Gastroesophageal sphincter (tissue), 4 donors: ENCODE measurements around the gene RNU7-1. TPM values are rescaled to one million over a fixed set of nuclear protein-coding genes. Genes with fewer than 3 reads are reported as not detected.

ENCODE experiments used
- ATAC-seq: fragments of 150-250 bp; one replicate; pipeline ENCODE4 v1.9.1; 2016; ENCODE audit warnings: mild to moderate bottlenecking, moderate library complexity
- H3K27ac ChIP-seq, 4 donors: fragments of 200-600 bp; sonication (generic) in 3 of 4; 1 replicate in 3 of 4; 2 replicates in 1 of 4; pipeline ENCODE4 v1.5.1; 2016 to 2019
- H3K27me3 ChIP-seq: fragments of 200-600 bp; sonication (generic); one replicate; pipeline ENCODE4 v1.5.1; 2019
- H3K36me3 ChIP-seq, 2 donors: fragments of 200-600 bp; sonication (generic); one replicate each; pipeline ENCODE4 v1.5.1; 2019; ENCODE audit warnings: control low read depth in 1 of 2
- H3K4me1 ChIP-seq, 3 donors: fragments of 200-600 bp; sonication (generic); 1 replicate in 2 of 3; 2 replicates in 1 of 3; pipeline ENCODE4 v1.5.1; 2016 to 2019; ENCODE audit warnings: control low read depth in 2 of 3
- H3K4me3 ChIP-seq, 2 donors: fragments of 200-600 bp; sonication (generic); one replicate each; pipeline ENCODE4 v1.5.1; 2019; ENCODE audit warnings: mild to moderate bottlenecking in 1 of 2, moderate library complexity in 1 of 2
- H3K9me3 ChIP-seq, 3 donors: fragments of 200-600 bp; sonication (generic); one replicate each; pipeline ENCODE4 v1.5.1; 2017 to 2019; ENCODE audit warnings: control low read depth in 2 of 3
- EP300 ChIP-seq: sonication (generic); formaldehyde crosslinking; IDR thresholded peaks from one replicate; pipeline ENCODE4 v1.6.1; 2017; ENCODE audit warnings: antibody characterized with exemption, mild to moderate bottlenecking
- POLR2A ChIP-seq, 2 donors: fragments of 450-650 bp; IDR thresholded peaks; one replicate each; pipeline ENCODE4 v1.6.1; 2017; ENCODE audit warnings: antibody characterized with exemption in 2 of 2, mild to moderate bottlenecking in 2 of 2, moderate library complexity in 1 of 2
- POLR2AphosphoS5 ChIP-seq: sonication (generic); formaldehyde crosslinking; IDR thresholded peaks from one replicate; pipeline ENCODE4 v1.6.1; 2017; ENCODE audit warnings: antibody characterized with exemption
- WGBS, 2 donors: methylation state at CpG; one replicate each; pipeline ENCODE4 v1.1.5; 2018; ENCODE audit warnings: low coverage in 1 of 2; 5-methylcytosine and 5-hydroxymethylcytosine counted together
- total RNA-seq, 4 donors: library from RNA; depleted of rRNA; stranded (reverse); fragments of >200 nt; gene quantifications; one replicate each; pipeline ENCODE4 v1.1.0, GENCODE V29; 2016
- TF ChIP-seq, protein P1 (sequence below), 4 experiments: fragments of 200-600 bp in 2 of 4; fragments of 450-650 bp in 2 of 4; sonication (generic) in 1 of 4; IDR thresholded peaks; one replicate each; pipeline ENCODE4 v1.5.1; 2017 to 2019; ENCODE audit warnings: antibody characterized with exemption in 4 of 4, mild to moderate bottlenecking in 2 of 4, moderate library complexity in 2 of 4

Gene RNU7-1
- total RNA-seq: not detected

DNA sequence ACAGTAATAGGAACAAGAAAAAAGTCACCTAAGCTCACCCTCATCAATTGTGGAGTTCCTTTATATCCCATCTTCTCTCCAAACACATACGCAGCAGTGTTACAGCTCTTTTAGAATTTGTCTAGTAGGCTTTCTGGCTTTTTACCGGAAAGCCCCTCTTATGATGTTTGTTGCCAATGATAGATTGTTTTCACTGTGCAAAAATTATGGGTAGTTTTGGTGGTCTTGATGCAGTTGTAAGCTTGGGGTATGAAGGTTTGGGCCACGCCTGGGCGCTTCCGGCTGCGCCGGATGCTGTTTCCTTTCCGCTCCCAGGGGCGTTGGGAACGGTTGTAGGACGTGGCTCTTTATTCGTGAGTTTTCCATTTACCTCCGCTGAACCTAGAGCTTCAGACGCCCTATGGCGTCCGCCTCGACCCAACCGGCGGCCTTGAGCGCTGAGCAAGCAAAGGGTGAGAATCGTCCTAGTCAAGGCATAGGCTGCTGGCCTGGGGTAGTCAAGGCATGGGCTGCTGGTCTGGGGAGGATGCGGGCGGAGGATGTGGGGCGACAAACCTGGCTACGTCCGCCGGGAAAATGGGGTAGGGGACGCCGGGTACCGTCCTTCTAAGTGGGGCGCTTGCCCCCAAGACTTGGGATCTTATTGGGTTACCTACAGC, at the start of gene RNU7-1, which contains the start of gene C12orf57:
Gene RNU7-1, plus strand, starts transcription at position 95 of the 659 bp plus-strand sequence.
Gene C12orf57, plus strand, starts transcription at position 301 of the 659 bp plus-strand sequence. Its CDS starts 100 bp downstream, at position 401.
- 0 to 6% methylated on average over 11 to 18 of the region's 31 CpGs for WGBS, 2 donors
- H3K4me3 ChIP-seq: peak within 1 kb of the TSS; percentile 64 to 74
- peaks cover 0 to 58% of the 10 kb centered on the region in 2 donors for H3K36me3 ChIP-seq
- H3K9me3 ChIP-seq: no peaks in the 10 kb centered on the region
- TF ChIP-seq, protein P1, sequence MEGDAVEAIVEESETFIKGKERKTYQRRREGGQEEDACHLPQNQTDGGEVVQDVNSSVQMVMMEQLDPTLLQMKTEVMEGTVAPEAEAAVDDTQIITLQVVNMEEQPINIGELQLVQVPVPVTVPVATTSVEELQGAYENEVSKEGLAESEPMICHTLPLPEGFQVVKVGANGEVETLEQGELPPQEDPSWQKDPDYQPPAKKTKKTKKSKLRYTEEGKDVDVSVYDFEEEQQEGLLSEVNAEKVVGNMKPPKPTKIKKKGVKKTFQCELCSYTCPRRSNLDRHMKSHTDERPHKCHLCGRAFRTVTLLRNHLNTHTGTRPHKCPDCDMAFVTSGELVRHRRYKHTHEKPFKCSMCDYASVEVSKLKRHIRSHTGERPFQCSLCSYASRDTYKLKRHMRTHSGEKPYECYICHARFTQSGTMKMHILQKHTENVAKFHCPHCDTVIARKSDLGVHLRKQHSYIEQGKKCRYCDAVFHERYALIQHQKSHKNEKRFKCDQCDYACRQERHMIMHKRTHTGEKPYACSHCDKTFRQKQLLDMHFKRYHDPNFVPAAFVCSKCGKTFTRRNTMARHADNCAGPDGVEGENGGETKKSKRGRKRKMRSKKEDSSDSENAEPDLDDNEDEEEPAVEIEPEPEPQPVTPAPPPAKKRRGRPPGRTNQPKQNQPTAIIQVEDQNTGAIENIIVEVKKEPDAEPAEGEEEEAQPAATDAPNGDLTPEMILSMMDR (IDR thresholded peaks at IDR 0.05): no peak
- TF ChIP-seq POLR2AphosphoS5 (peak; percentile 99), POLR2A (IDR thresholded peaks at IDR 0.05) (peak; percentile 95 to 98)
- no peaks in the 10 kb centered on the region for H3K27me3 ChIP-seq
- ATAC-seq: peak; percentile 72
- peaks cover 0 to 75% (median 21%) of the 10 kb centered on the region in 3 donors for H3K4me1 ChIP-seq
- H3K27ac ChIP-seq: peak within 1 kb of the TSS; percentile 90 to 96 (median 94)

DNA sequence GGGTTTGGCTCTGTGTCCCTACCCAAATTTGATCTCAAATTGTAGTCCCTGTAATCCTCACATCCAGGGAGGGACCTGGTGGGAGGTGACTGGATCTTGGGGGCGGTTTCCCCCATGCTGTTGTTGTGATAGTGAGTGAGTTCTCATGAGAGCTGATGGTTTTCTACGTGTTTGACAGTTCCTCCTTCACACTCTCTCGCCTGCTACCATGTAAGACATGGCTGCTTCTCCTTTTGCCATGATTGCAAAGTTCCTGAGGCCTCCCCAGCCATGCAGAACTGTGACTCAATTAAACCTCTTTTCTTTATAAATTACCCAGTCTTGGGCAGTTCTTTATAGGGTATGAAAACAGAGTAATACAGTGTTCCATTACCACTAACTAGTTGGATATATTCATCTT, 49.3 kb upstream of the RNU7-1 start:
- Histone ChIP-seq H3K4me1 (peaks cover 0 to 19% (median 4%) of the 10 kb centered on the region in 3 donors), H3K4me3 (no peak overlapping the region), H3K27ac (no peak overlapping the region), H3K27me3 (no peaks in the 10 kb centered on the region), H3K9me3 (no peaks in the 10 kb centered on the region), H3K36me3 (no peaks in the 10 kb centered on the region)
- 71 to 88% methylated on average over 2 to 3 of the region's 3 CpGs for WGBS, 2 donors
- TF ChIP-seq EP300 (no peak), POLR2A (IDR thresholded peaks at IDR 0.05) (no peak), POLR2AphosphoS5 (no peak)
- TF ChIP-seq, protein P1 (IDR thresholded peaks at IDR 0.05): no peak
- no peak for ATAC-seq

DNA sequence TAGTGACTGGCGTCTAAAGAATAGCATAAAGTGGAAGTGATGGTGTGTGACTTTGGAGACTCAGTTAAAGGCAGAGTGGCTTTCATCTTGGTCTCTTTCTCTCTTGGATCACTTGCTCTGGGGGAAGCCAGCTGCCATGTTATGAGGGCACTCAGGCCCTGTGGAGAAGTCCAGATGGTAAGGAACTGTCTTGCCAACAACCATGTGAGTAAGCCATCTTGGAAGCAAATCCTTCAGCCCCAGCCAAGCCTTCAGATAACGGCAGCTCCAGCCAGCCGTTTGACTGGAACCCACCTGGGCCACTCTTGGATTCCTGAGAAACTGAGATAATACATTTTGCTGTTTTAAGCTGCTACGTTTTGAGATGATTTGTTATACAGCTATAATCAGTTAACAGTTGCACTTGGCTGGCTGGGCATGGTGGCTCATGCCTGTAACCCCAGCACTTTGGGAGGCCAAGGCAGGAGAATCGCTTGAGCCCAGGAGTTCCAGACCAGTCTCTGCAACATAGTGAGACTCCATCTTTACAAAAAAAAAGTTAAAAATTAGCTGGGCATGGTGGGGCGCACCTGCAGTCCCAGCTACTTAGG, 46.7 kb upstream of the RNU7-1 start:
- WGBS, 2 donors: 57 to 75% methylated on average over 4 to 5 of the region's 6 CpGs
- no peak for ATAC-seq
- H3K27ac ChIP-seq: no peak overlapping the region
- peaks cover 0 to 3% (median 0%) of the 10 kb centered on the region in 3 donors for H3K4me1 ChIP-seq
- H3K4me3 ChIP-seq: no peak overlapping the region
- TF ChIP-seq EP300: no peak
- TF ChIP-seq, protein P1 (IDR thresholded peaks at IDR 0.05): no peak
- TF ChIP-seq POLR2A (IDR thresholded peaks at IDR 0.05): no peak
- TF ChIP-seq POLR2AphosphoS5: no peak
- H3K9me3 ChIP-seq: no peaks in the 10 kb centered on the region
- no peaks in the 10 kb centered on the region for H3K36me3 ChIP-seq
- no peaks in the 10 kb centered on the region for H3K27me3 ChIP-seq

DNA sequence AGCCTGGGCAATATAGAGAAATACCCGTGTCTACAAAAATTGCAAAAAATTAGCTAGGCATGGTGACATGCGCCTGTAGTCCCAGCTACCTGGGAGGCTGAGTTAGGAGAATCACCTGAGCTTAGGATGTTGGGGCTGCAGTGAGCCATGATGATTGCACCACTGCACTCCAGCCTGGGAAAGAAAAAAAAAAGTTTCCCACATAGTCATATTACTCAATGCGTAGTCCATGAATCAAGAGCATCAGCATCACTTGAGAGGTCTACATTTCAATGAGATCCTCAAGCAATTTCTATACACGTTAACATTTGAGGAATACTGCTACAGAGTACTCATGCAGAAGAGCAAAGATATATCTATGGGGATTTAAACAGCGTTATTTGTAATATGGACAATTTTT, 44.2 kb upstream of the RNU7-1 start:
- 68 to 81% methylated on average over 3 of the region's 5 CpGs for WGBS, 2 donors
- Histone ChIP-seq H3K4me1 (peaks cover 0 to 6% (median 3%) of the 10 kb centered on the region in 3 donors), H3K27me3 (no peaks in the 10 kb centered on the region), H3K9me3 (no peaks in the 10 kb centered on the region), H3K36me3 (no peaks in the 10 kb centered on the region), H3K4me3 (no peak overlapping the region), H3K27ac (no peak overlapping the region)
- TF ChIP-seq POLR2AphosphoS5 (no peak), POLR2A (IDR thresholded peaks at IDR 0.05) (no peak), EP300 (no peak)
- TF ChIP-seq, protein P1 (IDR thresholded peaks at IDR 0.05): no peak
- ATAC-seq: no peak
